AG10803 (cell line): ENCODE measurements around the gene ADGRG2.

Experiments
- DNase-seq: peaks from one replicate; pipeline ENCODE4 v3.0.0; 2010; ENCODE audit warnings: low read depth
- H3K4me3 ChIP-seq: 2 replicates; pipeline ENCODE4 v1.5.1; 2011; ENCODE audit warnings: mild to moderate bottlenecking, low read length, control low read depth
- TF ChIP-seq, protein P1 (sequence below): conservative IDR thresholded peaks from 2 replicates; pipeline ENCODE4 v1.5.1; 2011; ENCODE audit warnings: mild to moderate bottlenecking, low read length, control low read depth, inconsistent platforms

Gene ADGRG2

DNA sequence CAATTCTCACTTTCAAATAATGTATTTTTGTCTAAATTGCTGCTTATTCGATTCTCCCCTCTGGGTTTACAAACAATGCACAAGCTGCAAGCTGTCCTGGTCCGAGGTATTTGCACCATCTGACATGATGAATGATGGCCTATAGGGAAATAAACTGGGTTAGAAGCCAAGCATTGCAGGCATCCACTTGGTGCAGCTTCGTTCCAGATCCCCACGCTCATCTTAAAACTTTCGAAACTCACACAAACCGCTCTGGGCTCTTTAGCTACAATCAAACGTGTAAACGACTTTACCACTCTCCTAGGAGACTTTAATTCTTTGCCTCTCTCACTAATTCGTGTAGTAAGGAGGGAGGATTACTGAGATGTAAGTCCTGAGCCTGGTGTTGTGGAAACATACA is 157.4 kb downstream of the ADGRG2 start:
- peak; percentile 11 for DNase-seq
- H3K4me3 ChIP-seq, result no peak overlapping the region
- TF ChIP-seq, protein P1, sequence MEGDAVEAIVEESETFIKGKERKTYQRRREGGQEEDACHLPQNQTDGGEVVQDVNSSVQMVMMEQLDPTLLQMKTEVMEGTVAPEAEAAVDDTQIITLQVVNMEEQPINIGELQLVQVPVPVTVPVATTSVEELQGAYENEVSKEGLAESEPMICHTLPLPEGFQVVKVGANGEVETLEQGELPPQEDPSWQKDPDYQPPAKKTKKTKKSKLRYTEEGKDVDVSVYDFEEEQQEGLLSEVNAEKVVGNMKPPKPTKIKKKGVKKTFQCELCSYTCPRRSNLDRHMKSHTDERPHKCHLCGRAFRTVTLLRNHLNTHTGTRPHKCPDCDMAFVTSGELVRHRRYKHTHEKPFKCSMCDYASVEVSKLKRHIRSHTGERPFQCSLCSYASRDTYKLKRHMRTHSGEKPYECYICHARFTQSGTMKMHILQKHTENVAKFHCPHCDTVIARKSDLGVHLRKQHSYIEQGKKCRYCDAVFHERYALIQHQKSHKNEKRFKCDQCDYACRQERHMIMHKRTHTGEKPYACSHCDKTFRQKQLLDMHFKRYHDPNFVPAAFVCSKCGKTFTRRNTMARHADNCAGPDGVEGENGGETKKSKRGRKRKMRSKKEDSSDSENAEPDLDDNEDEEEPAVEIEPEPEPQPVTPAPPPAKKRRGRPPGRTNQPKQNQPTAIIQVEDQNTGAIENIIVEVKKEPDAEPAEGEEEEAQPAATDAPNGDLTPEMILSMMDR, result no peak

DNA sequence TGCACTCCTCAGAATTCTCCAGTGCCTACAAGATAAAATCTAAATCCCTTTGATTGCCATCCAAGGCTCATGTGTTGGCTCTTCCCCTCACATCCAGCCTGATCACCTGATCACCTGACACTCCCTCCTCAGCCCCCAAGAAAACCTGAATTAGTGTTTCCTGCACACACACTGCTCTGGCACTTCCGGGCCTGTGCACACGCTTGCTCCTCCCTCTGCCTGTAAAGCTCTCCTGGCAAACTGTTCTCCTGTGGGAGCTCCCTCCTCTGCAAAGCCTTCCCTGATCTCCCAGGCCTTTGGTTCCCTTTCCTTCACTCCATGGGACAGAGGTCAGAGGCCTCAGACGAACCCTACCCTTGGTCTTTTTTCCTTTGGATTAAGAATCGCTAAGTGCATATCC is 158.2 kb downstream of the ADGRG2 start:
- H3K4me3 ChIP-seq, result no peak overlapping the region
- DNase-seq, result no peak
- TF ChIP-seq, protein P1, result no peak

DNA sequence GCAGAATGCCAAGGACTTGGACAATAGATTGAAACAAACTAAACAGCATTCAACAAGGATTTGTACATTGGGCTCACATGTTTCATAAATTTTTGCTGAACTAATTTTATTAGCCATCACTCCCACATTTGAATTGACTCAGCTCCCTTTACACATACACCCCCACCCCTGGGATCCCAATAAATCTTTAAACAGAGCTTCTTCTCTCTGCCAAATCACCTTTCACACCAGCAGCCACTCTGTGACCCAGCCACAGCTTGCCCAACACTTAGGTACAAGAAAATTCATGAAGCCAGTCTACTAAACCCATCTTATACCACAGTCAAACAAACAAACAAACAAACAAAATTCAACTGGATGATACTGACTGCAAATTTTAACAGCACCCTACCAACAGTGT is 159.9 kb downstream of the ADGRG2 start:
- no peak for DNase-seq
- TF ChIP-seq, protein P1, result no peak
- no peak overlapping the region for H3K4me3 ChIP-seq

DNA sequence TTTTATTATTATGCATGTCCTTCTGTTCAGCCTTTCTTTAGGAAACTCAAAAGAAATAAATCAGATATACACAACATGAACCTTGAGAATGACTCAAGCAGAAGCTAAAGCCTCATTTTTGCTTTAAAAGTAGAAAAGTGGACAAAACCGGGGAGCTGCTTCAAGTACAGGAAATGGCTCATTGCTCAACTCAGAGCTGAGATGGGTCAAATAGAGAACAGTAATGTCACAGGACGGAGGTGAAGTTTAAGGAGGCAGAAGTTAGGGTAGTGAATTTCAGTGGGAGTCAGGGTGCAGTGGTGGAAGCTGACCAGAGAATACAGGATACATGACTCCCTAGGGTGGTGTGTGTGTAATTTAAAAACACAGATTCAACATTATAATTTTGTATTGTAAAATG is 160.6 kb downstream of the ADGRG2 start:
- no peak overlapping the region for H3K4me3 ChIP-seq
- TF ChIP-seq, protein P1, result no peak
- peak; percentile 12 for DNase-seq

DNA sequence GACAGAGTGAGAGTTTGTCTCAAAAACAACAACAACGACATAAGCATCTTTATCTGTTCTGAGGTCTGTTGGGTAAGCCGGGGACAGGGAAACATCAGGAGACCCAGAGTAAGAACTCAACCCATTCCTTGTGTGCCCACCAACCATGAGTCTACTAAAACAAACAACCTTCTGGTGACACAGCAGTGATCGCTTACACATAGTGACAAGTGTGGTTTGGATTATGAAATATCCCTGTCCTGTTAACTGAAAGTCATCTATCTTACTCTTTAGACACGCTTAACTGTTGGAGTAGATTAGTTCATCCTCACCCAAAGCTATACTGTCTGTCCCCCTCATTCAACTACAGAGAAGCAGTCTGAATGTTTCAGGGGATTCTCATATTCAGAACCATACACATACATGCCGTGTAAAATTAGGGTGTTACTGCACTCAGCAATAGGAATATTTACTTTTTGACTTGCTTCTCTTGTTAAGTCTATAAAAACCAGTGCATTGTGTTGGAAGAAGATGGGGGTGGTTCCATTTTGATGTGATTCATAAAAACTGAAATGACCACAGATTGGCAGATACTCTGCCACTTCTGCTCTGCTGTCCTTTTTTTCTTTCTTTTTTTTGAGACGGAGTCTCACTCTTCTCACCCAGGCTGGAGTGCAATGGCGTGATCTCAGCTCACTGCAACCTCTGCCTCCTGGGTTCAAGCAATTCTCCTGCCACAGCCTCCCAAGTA is 165.8 kb downstream of the ADGRG2 start:
- no peak overlapping the region for H3K4me3 ChIP-seq

DNA sequence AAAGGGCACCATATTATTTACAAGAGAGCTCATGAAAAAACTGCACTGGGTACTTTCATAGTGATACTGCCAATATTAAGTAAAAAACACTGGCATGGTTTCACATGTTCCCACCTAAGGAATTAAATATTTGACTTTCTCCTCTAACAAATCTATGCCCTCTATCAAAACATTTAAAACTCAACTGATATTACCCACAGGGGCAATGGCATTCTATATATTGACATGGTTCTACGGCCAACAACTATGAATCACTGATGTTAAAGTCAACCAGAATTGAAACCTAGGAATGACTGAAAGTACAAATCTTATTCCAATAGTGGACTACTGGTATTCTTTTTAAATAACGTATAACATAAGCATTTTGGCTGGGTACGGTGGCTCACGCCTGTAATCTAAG is 166.6 kb downstream of the ADGRG2 start:
- H3K4me3 ChIP-seq, result no peak overlapping the region
- DNase-seq, result no peak
- TF ChIP-seq, protein P1, result no peak

More for the DNA sequence above, 165.8 kb downstream of the ADGRG2 start:
- no peak for DNase-seq
- TF ChIP-seq, protein P1, result no peak

DNA sequence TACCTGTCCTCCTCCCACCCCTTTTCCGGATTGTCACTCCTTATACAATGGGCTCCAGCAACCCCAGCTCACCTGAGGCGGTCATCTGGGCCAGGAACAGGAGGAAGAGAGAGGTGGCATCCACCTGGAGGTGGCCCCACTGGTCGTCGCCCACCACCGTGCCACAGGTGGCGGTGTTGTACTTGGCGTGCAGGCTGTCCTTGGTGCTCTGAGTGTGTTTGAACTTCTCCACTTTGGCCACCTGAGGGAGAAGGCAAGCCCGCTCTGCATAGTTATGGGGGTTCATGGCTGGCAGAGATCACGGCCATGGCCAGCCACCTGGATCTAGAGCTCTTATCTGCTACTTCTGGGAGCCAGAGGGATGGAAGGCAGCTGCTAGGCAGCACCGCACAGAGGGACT is 171.2 kb downstream of the ADGRG2 start:
- no peak overlapping the region for H3K4me3 ChIP-seq
- no peak for DNase-seq
- TF ChIP-seq, protein P1, result no peak
